Kidney epithelial cell (primary cell): ENCODE results near the gene APOA4. TPM values are rescaled to one million over a fixed set of nuclear protein-coding genes. Genes with fewer than 3 reads are reported as not detected.

ENCODE experiments used
- DNase-seq: peaks from one replicate; pipeline ENCODE4 v3.0.0-alpha.2; 2010; ENCODE audit warnings: low read depth
- H3K27me3 ChIP-seq: 2 replicates; pipeline ENCODE4 v1.6.0; 2011; ENCODE audit warnings: low read length; ENCODE audit not compliant: control insufficient read depth, insufficient read depth
- H3K36me3 ChIP-seq: 2 replicates; pipeline ENCODE4 v1.5.1; 2011; ENCODE audit warnings: low read length; ENCODE audit not compliant: control insufficient read depth, insufficient read depth
- H3K4me3 ChIP-seq: 2 replicates; pipeline ENCODE4 v1.5.1; 2011; ENCODE audit warnings: low read depth, mild to moderate bottlenecking, control low read depth, low read length
- CTCF ChIP-seq: IDR thresholded peaks from 2 replicates; pipeline ENCODE4 v1.5.1; 2011; ENCODE audit warnings: mild to moderate bottlenecking, moderate library complexity, low read length, control low read depth, inconsistent platforms; ENCODE audit not compliant: insufficient read depth, poor library complexity, severe bottlenecking
- total RNA-seq: library from RNA; depleted of rRNA; stranded (reverse); fragments of >200 nt; gene quantifications from 2 replicates; pipeline ENCODE4 v1.2.3, GENCODE V29; 2015

Gene APOA4
- total RNA-seq, 1 donor from 2014 or later: not detected

GRCh38 chr11:116827461-116827860 is 4.4 kb upstream of the APOA4 start:
- Histone ChIP-seq H3K36me3 (no peaks in the 10 kb centered on the region), H3K27me3 (peaks cover 6% of the 10 kb centered on the region), H3K4me3 (no peak overlapping the region)
- DNase-seq: no peak
- no peak for TF ChIP-seq CTCF

GRCh38 chr11:116826751-116827431 is 3.8 kb upstream of the APOA4 start:
- no peaks in the 10 kb centered on the region for H3K36me3 ChIP-seq
- peaks cover 6% of the 10 kb centered on the region for H3K27me3 ChIP-seq
- no peak for TF ChIP-seq CTCF
- H3K4me3 ChIP-seq: no peak overlapping the region
- no peak for DNase-seq

GRCh38 chr11:116825854-116826750 is 3.0 kb upstream of the APOA4 start:
- H3K27me3 ChIP-seq: peaks cover 6% of the 10 kb centered on the region
- no peak overlapping the region for H3K4me3 ChIP-seq
- no peak for DNase-seq
- no peak for TF ChIP-seq CTCF
- H3K36me3 ChIP-seq: no peaks in the 10 kb centered on the region

- H3K4me3 ChIP-seq: no peak overlapping the region
- peaks cover 6% of the 10 kb centered on the region for H3K27me3 ChIP-seq
- no peaks in the 10 kb centered on the region for H3K36me3 ChIP-seq
- DNase-seq: no peak
- no peak for TF ChIP-seq CTCF
Observed at GRCh38 chr11:116825434-116825833, 2.3 kb upstream of the APOA4 start.

- no peak for DNase-seq
- peaks cover 4% of the 10 kb centered on the region for H3K27me3 ChIP-seq
- TF ChIP-seq CTCF: no peak
- H3K4me3 ChIP-seq: no peak overlapping the region
- H3K36me3 ChIP-seq: no peaks in the 10 kb centered on the region
Observed at GRCh38 chr11:116822575-116822974, 529 bp downstream of the APOA4 start.
